ENCODE data around the gene HPS4.

- TF ChIP-seq CTCF (IDR thresholded peaks at IDR 0.05) (no peak), POLR2A (IDR thresholded peaks at IDR 0.05) (no peak)
Measured at GRCh38 chr22:26442086-26442756, 41.4 kb downstream of the HPS4 start.
